Measurements from ENCODE around the gene ANO10.
"Not testable (repeated sequence)": the region's sequence is repeated elsewhere in the genome, so short reads cannot be mapped to it uniquely, and the experiment has no call there.

The ANO10 gene

DNA sequence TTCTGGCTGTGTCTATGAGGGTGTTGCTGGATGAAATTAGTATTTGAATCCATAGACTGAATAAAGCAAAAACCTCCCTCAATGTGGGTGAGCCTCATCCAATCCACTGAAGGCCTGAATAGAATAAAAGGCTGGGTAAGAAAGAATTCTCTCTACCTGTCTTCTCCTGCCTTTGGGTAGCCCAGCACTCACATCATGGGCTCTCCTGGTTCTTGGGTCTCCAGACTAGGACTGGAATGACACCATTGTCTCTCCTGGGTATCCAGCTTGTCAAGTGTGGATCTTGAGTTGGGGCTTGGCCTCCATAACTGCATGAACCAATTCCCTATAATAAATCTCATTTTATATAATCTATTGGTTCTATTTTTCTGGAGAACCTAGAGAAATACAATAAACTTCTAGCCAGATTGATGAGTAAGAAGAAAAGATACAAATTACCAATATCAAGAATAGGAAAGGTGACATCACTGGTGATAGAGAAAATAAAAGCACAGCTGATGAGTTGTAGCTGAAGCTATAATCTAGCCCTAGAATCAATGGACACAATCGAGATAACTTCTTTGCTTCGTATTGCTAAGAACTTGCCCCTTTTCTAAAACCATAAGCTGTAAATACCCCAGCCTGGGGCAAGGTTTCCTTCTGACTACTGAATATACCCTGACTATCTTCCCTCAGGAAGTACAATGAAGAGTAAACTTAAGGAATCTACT lies 106.4 kb downstream of the ANO10 start:
- DNase-seq, result no peak

DNA sequence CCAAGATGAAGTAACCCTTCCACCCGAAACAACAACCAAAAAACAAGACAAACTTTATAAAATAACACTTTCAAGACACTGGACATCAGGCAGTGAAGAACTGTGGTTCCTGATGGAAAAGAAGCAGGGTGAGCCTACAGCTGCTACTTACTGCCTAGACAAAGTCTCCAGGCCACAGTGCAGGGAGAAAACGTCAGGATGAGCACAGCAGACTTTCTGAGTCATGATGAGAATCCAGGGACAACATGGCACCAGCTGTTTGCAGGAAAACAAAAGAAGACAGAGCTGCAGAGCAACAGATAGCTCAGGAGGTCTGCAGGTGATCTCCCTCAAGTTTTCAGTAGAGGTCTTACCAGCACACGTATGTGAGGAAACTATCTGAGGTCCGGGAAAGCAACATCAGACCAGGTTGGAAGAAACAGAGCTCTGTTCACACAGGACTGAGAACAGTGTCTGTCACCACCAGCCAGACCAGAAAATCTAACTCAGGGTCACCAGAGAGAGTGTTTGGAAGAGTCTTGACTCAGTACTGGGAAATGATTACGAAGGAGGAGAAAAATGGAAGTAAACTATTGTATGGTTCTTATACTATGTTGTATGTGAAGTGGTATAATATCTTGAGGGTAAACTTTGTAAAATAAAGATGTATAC lies 108.9 kb downstream of the ANO10 start:
- DNase-seq, result no peak

DNA sequence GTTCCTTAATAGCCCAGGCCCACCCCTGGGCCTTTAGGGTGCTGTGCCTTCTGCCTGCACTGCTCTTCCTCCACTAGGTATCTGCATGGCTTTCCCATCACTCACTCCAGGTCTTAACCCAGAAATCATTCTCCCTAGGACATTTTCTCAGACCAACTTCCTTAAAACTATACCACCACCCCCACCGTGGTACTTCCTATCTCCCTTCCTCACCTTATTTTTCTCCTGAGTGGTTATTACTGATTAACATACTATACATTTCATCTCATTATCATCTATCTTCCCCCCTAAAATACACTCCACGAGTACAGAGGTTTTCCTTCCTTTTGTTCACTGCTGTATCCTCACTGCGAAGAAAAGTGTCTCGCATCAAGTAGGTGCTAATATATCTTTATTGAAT lies 115.2 kb downstream of the ANO10 start:
- DNase-seq, result no peak

DNA sequence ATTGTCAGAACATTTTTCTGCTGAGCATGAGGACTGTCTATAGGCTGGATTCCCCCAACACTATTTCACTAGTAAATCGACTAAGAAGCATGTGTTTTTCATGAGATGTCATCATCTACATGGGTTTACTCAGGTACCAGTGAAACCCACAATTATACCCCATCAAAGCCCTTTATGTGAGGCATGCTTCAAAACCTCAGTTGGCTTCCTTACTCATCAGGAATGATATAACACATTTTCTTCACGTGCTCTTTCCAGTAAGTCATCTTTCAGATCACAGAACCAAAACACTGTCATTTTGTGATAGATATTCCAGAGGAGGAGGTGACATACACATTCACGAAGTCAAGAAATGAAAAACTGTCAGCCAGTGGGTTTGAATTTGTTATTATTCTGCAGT lies 116.5 kb downstream of the ANO10 start:
- no peak for DNase-seq

DNA sequence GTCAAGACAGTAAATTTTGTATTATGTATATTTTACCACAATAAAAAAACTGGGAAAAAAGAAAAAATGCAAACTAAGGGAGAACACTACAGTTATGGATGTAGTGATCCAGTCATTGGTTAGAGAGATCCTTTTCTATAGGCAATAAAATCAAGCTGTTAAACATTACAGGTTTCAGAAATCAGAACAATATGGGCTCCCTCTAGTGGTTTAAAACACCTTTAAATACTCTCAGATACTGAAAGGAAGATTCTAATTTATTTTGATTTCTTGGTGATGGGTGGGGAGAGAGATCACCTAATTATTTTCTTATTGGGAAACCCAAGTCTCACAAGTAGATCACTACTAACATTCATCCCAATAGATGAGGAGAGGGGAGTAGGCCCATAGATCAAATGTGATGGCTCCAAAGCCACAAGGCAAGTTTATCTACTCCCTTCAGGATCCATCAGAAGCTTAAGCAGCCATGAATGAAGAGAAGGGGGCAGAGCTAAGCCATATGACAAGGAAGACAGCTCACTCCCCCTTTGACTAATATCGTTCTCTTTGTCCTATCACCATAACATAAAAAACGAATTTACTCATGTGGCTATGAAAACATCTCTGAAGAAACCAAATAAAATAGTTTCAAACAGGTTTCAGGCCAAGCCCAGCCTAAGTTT lies 118.6 kb downstream of the ANO10 start:
- no peak for DNase-seq

DNA sequence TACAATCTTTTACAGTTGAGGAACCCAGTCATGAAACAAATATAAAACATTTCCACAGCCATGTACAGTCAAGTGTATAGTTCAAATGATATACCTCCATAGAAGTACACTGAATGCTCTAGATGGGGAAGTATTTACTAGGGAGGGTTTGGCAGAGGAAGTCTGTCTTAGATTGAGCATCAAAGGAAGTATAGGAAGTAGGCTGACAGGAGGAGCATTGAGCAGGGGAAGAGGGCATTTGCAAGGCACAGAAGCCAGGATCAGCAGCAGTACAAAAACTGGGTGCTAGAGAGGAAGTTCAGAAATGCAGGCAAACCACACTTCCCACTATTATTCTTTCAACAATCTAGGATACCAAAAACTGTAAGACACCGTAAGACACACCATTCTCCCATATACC lies 122.6 kb downstream of the ANO10 start:
- no peak for DNase-seq

DNA sequence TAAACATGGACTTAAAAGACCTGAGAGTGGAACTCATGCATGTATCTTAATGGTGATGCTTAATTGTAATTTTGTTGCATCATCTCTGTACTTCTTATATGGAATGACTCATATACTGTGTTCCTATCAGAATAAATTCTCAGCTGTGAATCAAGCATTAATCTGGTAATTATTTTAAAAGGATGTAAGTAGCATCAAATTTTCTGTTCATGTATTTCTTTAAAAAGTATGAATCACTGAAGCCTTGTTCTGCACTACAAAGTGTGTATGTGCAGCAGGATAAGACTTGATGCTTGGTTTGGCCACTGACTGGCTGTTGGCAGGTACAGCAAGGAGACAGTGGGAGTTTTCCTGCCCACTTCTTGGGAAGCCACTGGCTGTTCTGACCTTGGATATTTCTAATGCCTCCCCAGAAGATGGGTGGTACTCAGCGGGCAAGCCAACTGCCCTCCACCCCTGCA lies 123.9 kb downstream of the ANO10 start:
- no peak for DNase-seq

DNA sequence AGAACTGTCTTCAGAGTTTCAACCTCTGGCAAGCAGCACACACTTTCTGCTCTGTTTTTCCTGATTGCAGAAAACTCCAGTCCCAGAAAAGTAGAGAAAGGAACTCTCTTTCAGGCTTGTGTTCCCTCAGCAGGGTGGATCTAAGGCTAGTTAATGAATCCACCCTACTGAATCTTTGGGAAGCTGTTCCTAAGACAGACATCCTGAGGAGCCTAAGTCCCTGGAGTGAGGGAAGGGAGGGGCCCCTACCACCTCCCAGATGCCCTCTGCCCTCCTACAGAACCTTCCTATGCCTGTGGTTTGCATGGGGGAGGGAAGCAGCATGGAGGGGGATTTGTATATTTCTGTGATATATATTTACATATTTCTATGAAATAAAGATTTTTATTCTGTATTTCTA lies 124.4 kb downstream of the ANO10 start:
- no peak for DNase-seq

DNA sequence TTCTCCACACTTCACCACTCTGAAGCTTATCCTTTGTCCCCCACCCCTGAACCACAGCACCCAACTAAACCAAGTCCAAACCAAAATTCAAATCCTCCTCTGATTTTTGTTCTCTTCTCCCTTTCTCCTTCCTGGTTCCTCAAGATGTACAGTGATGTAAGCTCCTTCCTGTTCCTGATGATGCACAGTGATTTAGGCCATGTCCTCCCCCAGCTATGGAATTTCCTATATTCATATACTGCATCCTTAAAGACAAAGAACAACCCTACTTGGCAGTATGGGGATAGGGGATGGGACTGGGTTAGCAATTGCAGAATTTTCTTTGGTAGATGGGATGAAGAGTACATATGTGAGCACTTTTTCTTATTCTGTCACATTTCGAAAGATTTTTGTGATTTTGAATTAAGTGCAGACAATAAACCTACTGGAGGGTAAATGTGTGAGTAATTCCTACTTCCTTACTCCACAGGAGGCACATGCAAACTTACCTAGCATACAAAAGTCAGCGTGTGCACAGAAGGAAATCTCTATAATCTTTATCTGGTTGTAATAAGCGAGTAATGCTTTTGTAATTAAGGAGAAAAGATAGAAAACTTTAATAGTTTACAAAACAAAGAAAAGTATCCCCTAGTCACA lies 125.0 kb downstream of the ANO10 start:
- DNase-seq, result no peak

DNA sequence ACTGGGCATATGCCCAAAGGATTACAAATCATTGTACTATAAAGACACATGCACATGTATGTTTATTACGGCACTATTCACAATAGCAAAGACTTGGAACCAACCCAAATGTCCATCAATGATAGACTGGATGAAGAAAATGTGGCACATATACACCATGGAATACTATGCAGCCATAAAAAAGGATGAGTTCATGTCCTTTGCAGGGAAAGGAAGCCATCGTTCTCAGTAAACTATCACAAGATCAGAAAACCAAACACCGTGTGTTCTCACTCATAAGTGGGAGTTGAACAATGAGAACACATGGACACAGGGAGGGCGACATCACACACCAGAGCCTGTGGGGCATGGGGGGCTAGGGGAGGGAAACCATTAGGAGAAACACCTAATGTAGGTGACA lies 128.9 kb downstream of the ANO10 start:
- DNase-seq, result not testable (repeated sequence)

DNA sequence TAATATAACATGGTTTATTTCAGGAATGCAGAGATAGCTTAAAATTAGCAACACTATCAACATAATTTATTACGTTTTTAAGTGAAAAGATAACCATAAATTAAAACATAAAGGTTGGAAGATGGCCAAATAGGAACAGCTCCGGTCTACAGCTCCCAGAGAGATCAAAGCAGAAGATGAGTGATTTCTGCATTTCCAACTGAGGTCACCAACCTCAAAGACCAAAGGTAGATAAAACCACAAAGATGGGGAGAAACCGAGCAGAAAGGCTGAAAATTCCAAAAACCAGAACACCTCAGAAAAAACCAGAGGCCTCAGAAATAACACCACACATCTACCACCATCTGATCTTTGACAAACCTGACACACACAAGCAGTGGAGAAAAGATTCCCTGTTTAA lies 130.0 kb downstream of the ANO10 start:
- not testable (repeated sequence) for DNase-seq

DNA sequence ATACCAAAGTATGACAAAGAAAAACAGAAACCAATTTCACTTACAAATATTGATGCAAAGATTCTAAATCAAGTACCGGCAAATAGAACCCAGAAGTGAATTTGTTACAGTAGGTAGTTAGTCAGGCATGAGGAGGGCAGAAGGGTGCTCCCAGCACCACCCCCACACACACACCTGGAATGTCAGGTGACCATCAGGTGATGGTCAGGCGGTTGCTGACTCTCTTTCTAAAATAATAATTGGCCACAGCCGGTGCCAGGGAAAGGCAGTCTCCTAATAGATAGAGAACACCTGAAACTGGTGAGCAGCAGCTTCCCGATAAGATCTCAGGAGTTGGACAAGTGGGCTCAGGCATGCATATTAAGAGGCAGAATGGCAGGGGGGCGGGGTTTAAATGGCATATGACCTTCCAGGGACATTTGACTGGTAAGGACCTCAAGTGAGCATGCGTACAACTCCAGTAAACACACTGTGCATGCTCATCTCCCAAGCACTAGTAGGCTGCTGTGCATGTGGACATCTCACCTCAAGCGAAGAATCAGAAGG lies 131.1 kb downstream of the ANO10 start:
- no peak for DNase-seq

DNA sequence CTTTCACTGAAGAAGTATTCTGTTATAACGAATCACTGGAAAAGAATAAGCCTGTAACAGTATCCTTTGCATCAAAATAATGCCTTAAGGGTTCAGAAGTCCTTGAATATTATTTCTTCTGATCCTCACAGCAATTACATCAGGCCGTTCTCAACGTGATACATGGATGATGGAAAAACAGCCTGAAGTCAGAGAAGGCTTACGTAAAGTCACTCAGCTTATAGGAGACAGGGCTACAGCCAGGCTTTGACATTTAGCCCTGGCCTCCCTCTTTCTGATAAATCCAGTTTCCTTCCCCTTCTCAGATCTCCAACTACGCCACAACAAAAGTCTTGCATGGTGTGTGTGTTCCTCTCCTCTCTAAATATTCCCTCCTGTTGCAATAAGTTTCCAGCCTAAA lies 131.9 kb downstream of the ANO10 start:
- no peak for DNase-seq

DNA sequence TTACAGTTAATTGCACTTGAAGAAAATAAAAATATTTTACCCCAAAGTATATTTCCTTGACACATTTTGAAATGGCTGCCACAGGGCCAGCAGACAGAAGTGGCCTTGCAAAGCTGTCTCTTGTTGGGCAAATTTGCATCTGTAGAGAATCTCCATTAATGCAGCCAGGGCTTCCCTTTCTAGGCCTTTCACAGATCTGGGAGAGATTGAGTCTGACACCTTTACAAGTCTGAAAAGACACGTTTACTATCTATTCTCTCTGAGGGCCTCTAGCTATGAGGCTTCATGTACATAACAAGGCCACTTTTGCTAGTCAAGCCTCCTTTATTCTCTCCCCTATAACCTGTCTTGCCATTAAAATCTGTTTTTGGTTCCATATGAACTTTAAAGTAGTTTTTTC lies 135.9 kb downstream of the ANO10 start:
- DNase-seq, result no peak

DNA sequence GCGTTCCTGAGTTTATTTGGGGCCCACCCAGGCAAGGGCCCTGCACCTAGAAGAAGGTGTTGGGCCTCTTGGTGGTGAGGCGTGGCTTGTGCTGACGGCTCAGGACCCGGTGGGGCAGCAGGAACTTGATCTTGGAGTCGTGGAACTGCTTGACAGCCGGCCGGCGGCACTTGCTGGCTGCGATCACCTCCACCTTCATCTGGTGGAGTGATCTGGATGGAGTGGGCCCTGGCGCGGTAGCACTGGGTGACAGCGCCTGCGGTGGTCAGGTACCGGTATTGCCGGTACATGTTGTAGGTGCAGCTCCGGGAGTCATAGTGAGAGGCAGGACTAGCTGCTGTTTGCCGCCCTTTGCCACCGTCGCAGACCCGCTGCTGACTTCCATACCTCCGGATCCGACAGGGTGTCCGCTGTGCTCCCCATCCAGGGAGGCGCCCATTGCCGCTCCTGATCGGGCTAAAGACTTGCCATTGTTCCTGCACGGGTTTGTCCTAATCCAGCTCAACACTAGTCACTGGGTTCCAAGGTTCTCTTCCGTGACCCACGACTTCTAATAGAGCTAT lies 136.8 kb downstream of the ANO10 start:
- DNase-seq, result no peak

DNA sequence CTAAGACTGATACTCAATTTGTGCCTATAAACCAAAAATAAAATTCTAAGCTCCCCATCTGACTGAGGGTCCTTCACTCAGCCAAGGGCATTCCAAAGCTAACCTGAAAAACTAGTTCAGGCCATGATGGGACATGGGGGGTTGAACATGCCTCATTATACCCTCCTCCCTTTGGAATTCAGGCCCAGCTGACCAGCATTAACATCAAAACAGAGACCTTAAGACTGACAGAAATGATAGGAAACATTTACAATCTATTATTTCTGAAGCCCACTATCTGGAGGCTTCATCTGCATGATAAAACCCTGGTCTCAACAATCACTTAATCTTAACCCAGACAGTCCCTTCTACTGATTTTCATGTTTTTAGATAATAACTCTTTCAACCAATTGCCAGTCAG lies 140.4 kb downstream of the ANO10 start:
- DNase-seq, result no peak

DNA sequence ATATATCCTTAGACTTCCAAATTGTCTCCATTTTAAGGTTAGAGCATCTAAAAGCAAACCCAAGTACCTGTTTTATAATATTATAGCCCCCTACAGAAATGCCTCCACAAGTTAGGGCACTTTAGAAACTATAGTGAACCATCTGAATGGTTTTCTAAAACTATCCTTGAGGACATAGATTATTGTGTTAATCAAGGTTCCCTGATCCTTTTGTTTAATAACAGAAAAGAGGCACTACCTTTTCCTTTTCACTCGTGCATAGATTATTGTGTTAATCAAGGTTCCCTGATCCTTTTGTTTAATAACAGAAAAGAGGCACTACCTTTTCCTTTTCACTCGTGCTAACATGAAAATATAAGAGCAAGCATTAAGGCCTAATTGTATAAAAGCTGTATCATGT lies 143.0 kb downstream of the ANO10 start:
- DNase-seq, result not testable (repeated sequence)

DNA sequence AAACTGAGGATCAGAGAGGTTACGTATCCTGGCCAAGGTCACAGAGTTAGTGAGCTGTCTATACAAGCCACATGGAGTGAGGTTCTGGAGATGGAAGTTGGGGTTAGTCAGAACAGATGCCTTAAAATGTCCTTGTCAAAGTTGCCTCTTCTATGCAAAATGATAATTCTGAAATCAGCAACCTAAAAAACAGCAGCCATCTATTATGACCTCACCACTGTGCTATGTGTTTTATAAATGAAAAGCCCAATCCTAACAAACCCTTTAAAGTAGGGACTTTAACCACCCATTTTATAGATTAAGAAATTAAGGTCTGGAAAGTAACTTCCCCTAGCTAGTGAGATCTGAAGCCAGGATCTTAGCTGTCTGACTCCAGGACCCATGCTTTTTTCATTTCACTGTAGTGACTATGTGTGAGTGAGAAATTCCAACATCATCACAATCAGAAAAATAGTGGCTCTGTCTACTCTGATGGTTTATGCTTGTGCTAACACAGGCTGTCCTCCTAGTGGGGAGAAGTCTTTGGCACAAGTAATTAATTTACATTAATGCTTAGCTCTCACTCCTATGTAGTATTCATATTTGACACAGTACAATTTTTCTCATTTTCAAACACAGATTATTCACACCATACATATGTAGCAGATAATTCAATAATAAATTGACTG lies 143.6 kb downstream of the ANO10 start:
- DNase-seq, result no peak

DNA sequence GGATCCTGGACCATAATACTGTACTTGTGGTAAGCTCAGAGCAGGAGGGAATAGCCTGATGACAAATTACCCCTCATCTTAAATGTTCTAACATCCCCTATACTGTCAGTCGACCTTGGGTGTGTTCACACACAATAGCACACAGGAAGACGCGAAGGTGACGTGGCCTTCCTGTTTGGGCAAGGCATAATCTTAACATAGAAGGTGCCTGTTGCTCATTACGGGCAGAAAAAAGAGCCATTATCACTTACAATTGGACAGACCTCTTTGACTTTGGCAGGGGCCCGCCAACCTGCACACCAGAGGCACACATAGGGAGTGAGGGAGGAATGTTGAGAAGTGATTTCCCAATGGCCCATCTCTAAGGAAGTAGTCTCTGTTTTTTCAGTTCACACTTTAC lies 144.2 kb downstream of the ANO10 start:
- no peak for DNase-seq

DNA sequence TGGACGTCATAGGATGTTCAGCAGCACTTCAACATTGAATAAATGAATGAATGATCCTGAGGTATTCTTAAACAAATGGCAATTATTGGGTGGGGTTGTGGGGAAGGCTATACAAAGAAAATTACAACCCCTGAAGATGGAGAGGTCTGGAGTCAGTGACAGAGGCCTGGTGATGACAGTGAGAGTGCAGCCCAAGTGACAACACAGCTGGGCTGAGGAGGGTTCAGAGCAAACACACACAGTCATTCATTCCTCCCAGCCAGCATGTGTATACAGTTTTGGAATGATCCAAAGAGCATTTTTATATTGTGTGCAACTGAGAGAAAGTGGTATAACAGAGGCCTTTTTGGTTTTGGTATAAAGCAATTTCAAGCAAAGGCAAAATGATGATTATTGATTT lies 148.1 kb downstream of the ANO10 start:
- no peak for DNase-seq

DNA sequence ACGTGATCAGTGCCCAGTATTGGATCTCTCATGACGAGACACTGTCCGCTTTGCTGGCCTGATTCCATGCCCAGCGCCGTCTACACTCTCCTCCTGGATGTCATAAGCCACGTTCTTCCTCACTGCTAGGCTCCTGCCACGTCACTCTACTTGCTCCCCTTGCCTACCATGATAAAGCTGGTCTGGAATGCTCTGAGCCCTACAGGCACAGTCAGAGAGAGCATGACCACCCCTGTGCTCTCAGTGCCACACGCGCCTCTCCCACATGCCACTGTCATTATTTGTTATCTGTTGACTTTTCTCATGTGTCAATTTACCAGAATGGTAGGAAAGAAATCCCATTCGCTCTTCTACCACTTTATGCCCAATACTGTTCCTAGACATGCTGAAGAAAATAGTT lies 148.6 kb downstream of the ANO10 start:
- DNase-seq, result no peak

DNA sequence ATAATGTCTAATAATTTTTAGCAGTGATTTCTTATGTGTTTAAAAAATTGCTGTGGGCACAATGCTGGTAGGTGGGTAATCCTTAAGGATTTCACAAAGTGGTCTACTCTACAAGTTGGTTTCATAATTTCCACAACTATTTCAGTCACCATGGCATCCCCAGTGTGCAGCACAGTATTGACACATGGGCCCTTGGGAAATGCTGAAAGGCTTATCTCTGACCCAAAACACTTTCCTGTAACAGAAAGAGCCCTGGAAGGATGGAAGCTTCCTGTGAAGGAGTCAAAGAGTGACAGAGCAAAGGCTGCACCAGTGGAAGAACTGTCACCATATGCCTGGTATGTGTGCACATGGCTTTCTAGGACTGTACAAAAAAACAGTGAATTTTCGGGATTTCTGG lies 153.7 kb downstream of the ANO10 start:
- no peak for DNase-seq

DNA sequence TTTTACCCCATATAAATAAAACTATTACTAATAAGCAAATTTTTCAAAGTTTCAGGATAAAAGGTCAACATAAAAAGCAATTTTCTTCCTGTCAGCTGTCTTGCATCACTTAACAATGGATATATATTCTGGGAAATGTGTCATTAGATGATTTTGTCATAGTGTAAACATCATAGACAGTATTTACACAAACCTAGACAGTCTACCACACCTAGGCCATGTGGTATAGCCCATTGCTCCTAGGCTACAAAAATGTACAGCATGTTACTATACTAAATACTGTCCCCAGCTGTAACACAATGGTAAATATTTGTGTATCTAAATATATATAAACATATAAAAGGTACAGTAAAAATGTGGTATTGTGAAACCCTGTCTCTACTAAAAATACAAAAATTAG lies 156.7 kb downstream of the ANO10 start:
- no peak for DNase-seq

Data from NCI-H2081 treated with DMSO at 0.1 percent for 48 hours (cell line).